Natural killer cell (primary cell): Measurements from ENCODE around the gene SLC25A20. TPM values are rescaled to one million over a fixed set of nuclear protein-coding genes. Genes with fewer than 3 reads are reported as not detected.

Experiments
- ATAC-seq, 3 donors: fragments of 150-1000 bp in 2 of 3; fragments of 200-7000 bp in 1 of 3; cut with Tn5 transposase; 1 replicate in 1 of 3; 2 replicates in 2 of 3; pipeline ENCODE4 v1.10.0; 2021; ENCODE audit warnings: mild to moderate bottlenecking in 2 of 3, moderate library complexity in 2 of 3
- DNase-seq, 2 donors: peaks; one replicate each; pipeline versions ENCODE4 v3.0.0 to v3.0.0-alpha.2; 2013 to 2021; ENCODE audit warnings: mixed read lengths in 1 of 2
- H3K27ac ChIP-seq: one replicate; pipeline ENCODE4 v1.5.1; 2013; ENCODE audit warnings: mild to moderate bottlenecking, low read length
- H3K27me3 ChIP-seq: one replicate; pipeline ENCODE4 v1.6.1; 2013; ENCODE audit warnings: low read length; ENCODE audit not compliant: control insufficient read depth, insufficient read depth
- H3K36me3 ChIP-seq: one replicate; pipeline ENCODE4 v1.6.1; 2013; ENCODE audit warnings: low read length; ENCODE audit not compliant: control insufficient read depth, insufficient read depth
- H3K4me1 ChIP-seq: one replicate; pipeline ENCODE4 v1.6.1; 2013; ENCODE audit warnings: low read length; ENCODE audit not compliant: control insufficient read depth, insufficient read depth
- H3K4me3 ChIP-seq: one replicate; pipeline ENCODE4 v1.5.1; 2013; ENCODE audit warnings: low read length
- H3K9me3 ChIP-seq: one replicate; pipeline ENCODE4 v1.6.1; 2013; ENCODE audit warnings: low read length; ENCODE audit not compliant: control insufficient read depth, insufficient read depth
- H3K27ac Mint-ChIP-seq, 2 donors: one replicate each; pipeline ENCODE4 v1.8.0; 2022; ENCODE audit warnings: mild to moderate bottlenecking in 2 of 2, mixed read lengths in 2 of 2, moderate library complexity in 1 of 2
- H3K27me3 Mint-ChIP-seq, 2 donors: one replicate each; pipeline ENCODE4 v1.8.0; 2022; ENCODE audit warnings: low read depth in 2 of 2, mixed read lengths in 2 of 2
- H3K36me3 Mint-ChIP-seq: one replicate; pipeline ENCODE4 v1.8.0; 2022; ENCODE audit warnings: mixed read lengths
- H3K4me1 Mint-ChIP-seq, 2 donors: one replicate each; pipeline ENCODE4 v1.8.0; 2022; ENCODE audit warnings: mixed read lengths in 2 of 2
- H3K4me3 Mint-ChIP-seq: one replicate; pipeline ENCODE4 v1.8.0; 2022; ENCODE audit warnings: mild to moderate bottlenecking, moderate library complexity, mixed read lengths
- H3K9me3 Mint-ChIP-seq, 2 donors: one replicate each; pipeline ENCODE4 v1.8.0; 2022; ENCODE audit warnings: mixed read lengths in 2 of 2
- CTCF ChIP-seq: fragments of 200-600 bp; IDR thresholded peaks from one replicate; pipeline ENCODE4 v1.8.0; 2022; ENCODE audit warnings: antibody characterized with exemption
- WGBS: methylation state at CpG from one replicate; pipeline ENCODE4 v1.1.7; 2013; ENCODE audit warnings: missing lambda C conversion rate; ENCODE audit not compliant: insufficient coverage; 5-methylcytosine and 5-hydroxymethylcytosine counted together
- intact Hi-C: fragments of 100-400 bp; cut with micrococcal nuclease; formaldehyde crosslinking; loops from one replicate; pipeline ENCODE4 v1.14.2; 2022
- total RNA-seq, 4 donors: library from RNA; stranded (reverse); fragments of 120-200 nt in 1 of 4; gene quantifications; one replicate each; pipeline versions ENCODE4 v1.2.3 to v1.2.4, GENCODE V29; 2013 to 2022

Gene SLC25A20
- total RNA-seq, 3 donors from 2014 or later (not counting 1 experiment from before 2014, with no cell fraction given), result 29.5 to 64.0 (median 48.3) TPM

- no peak for TF ChIP-seq CTCF
- peak overlapping the region; percentile 32 for H3K4me3 Mint-ChIP-seq
- H3K27me3 Mint-ChIP-seq, result no peaks in the 10 kb centered on the region
- no peak overlapping the region for H3K27ac ChIP-seq
- H3K4me1 Mint-ChIP-seq, result peaks cover 28 to 42% of the 10 kb centered on the region in 2 donors
- ATAC-seq (no peak), DNase-seq (no peak)
- peaks cover 26% of the 10 kb centered on the region for H3K36me3 ChIP-seq
- H3K27ac Mint-ChIP-seq, result peak overlapping the region; percentile 62 to 79
- WGBS, result 100% methylated on average over 2 of the region's 3 CpGs
- no peaks in the 10 kb centered on the region for H3K4me1 ChIP-seq
- no peaks in the 10 kb centered on the region for H3K36me3 Mint-ChIP-seq
- H3K27me3 ChIP-seq, result no peaks in the 10 kb centered on the region
- H3K9me3 ChIP-seq, result no peaks in the 10 kb centered on the region
- H3K4me3 ChIP-seq, result no peak overlapping the region
- H3K9me3 Mint-ChIP-seq, result no peaks in the 10 kb centered on the region
- intact Hi-C loops, result no loop called here
Observed at GRCh38 chr3:48938689-48939088, 40.0 kb upstream of the SLC25A20 start.

DNA sequence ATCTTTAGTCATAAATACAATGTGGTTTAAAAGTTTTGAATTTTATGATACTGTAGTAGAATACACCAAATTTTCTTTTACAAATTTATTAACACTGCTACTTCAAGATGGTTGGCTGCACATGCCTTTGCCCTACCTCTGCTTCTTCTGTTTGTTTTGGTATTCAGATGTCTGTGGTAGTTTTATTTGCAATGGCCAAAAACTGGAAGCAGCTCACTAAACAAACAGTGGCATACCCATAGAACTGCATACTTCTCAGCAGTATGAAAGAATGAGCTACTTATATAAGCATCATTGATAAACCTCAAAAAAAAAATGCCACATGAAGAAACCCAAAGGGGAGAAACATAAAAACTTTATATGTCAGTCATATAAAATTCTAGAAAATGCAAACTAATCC, 39.5 kb upstream of the SLC25A20 start:
- TF ChIP-seq CTCF, result no peak
- peak overlapping the region; percentile 62 to 79 for H3K27ac Mint-ChIP-seq
- Histone ChIP-seq H3K4me3 (no peak overlapping the region), H3K4me1 (no peaks in the 10 kb centered on the region), H3K27me3 (no peaks in the 10 kb centered on the region), H3K9me3 (no peaks in the 10 kb centered on the region), H3K36me3 (peaks cover 27% of the 10 kb centered on the region), H3K27ac (no peak overlapping the region)
- intact Hi-C loops, result no loop called here
- H3K4me1 Mint-ChIP-seq, result peaks cover 26 to 37% of the 10 kb centered on the region in 2 donors
- H3K27me3 Mint-ChIP-seq, result no peaks in the 10 kb centered on the region
- peak overlapping the region; percentile 25 for H3K4me3 Mint-ChIP-seq
- no peaks in the 10 kb centered on the region for H3K9me3 Mint-ChIP-seq
- DNase-seq, result no peak
- no peaks in the 10 kb centered on the region for H3K36me3 Mint-ChIP-seq
- ATAC-seq, result no peak

GRCh38 chr3:48935530-48935929, 36.8 kb upstream of the SLC25A20 start:
- no peaks in the 10 kb centered on the region for H3K9me3 ChIP-seq
- no peak overlapping the region for H3K4me3 Mint-ChIP-seq
- H3K27me3 ChIP-seq, result no peaks in the 10 kb centered on the region
- no peak for ATAC-seq
- no peak overlapping the region for H3K27ac ChIP-seq
- H3K36me3 ChIP-seq, result peaks cover 28% of the 10 kb centered on the region
- DNase-seq, result no peak
- H3K4me3 ChIP-seq, result no peak overlapping the region
- peaks cover 47 to 56% of the 10 kb centered on the region in 2 donors for H3K4me1 Mint-ChIP-seq
- no peaks in the 10 kb centered on the region for H3K36me3 Mint-ChIP-seq
- intact Hi-C loops, result no loop called here
- 48% methylated on average over 2 of the region's 4 CpGs for WGBS
- TF ChIP-seq CTCF, result no peak
- no peaks in the 10 kb centered on the region for H3K9me3 Mint-ChIP-seq
- peaks cover 17% of the 10 kb centered on the region for H3K4me1 ChIP-seq
- H3K27ac Mint-ChIP-seq, result peak overlapping the region; percentile 14 to 72
- H3K27me3 Mint-ChIP-seq, result no peaks in the 10 kb centered on the region

DNA sequence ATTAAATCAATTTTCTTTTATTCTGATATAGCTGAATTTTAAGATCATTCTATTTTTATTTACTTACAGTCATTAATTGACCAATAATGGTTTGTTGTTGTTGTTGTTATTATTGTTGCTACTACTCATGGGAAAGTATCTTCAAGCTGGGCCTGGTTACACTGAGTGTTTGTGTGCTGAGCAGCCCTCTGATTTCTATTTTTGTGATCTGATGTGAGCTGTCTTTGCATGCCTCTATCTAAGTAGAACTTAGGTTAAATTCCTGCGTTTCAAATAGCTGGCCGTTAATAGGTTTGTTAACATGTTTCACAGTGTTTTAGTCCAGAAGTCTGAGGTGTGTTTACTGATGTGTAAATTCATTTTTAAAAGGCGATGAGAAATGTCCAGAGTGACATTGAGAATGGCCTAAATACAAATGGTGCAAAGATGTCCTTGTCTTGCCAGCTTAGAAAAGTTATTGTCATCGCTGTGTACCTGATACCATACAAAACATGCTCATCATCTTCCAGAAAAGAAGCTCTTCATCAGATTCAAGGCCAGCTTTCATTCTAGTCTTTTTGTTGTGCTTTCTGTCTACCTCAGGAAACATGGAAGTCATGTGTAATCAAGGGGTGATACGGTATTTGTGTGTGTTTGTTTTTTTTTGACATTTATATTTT, 35.8 kb upstream of the SLC25A20 start:
- Mint-ChIP-seq H3K36me3 (no peaks in the 10 kb centered on the region), H3K27ac (peak overlapping the region; percentile 24 to 72), H3K27me3 (no peaks in the 10 kb centered on the region), H3K4me1 (peaks cover 53 to 65% of the 10 kb centered on the region in 2 donors), H3K9me3 (no peaks in the 10 kb centered on the region), H3K4me3 (no peak overlapping the region)
- 96% methylated on average over 4 of the region's 5 CpGs for WGBS
- Histone ChIP-seq H3K4me1 (peaks cover 24% of the 10 kb centered on the region), H3K27me3 (no peaks in the 10 kb centered on the region), H3K9me3 (no peaks in the 10 kb centered on the region), H3K27ac (no peak overlapping the region), H3K36me3 (peaks cover 29% of the 10 kb centered on the region), H3K4me3 (no peak overlapping the region)
- intact Hi-C loops, result no loop called here
- TF ChIP-seq CTCF, result no peak
- ATAC-seq (no peak), DNase-seq (no peak)
